A673 (cell line): ENCODE data around the gene PLK3. TPM values are rescaled to one million over a fixed set of nuclear protein-coding genes. Genes with fewer than 3 reads are reported as not detected.

Experiments used
- BruUV-seq: library from RNA; stranded (reverse); fragments of 400-500 nt; replicated peaks from 2 replicates; lab custom pipeline; 2021; lab: Mats Ljungman, UMichigan
- CTCF ChIA-PET: fragments of 300-600 bp; sonication (Branson Sonifier 250); formaldehyde crosslinking; loops from one replicate; lab custom pipeline; 2022; ENCODE audit warnings: antibody characterized with exemption; lab: Charles Lee
- POLR2A ChIA-PET: fragments of 300-600 bp; sonication (Branson Sonifier 250); formaldehyde crosslinking; loops from one replicate; lab custom pipeline; 2022; ENCODE audit warnings: antibody characterized with exemption; ENCODE audit not compliant: low non-redundant PET; lab: Charles Lee
- DNase-seq: peaks from one replicate; pipeline ENCODE4 v3.0.0-alpha.2; 2015; ENCODE audit warnings: low spot score
- H3K27ac ChIP-seq: fragments of 200-600 bp; sonication (generic); 2 replicates; pipeline ENCODE4 v1.5.1; 2016; ENCODE audit warnings: mixed run types, low read depth, mild to moderate bottlenecking, mixed read lengths, antibody characterized with exemption, low read length; ENCODE audit not compliant: poor library complexity, severe bottlenecking
- H3K27me3 ChIP-seq: fragments of 200-600 bp; sonication (generic); replicated peaks from 2 replicates; pipeline ENCODE4 v1.6.1; 2017; ENCODE audit warnings: mixed run types, low read depth, mild to moderate bottlenecking, mixed read lengths, antibody characterized with exemption, low read length; ENCODE audit not compliant: insufficient read depth, poor library complexity
- H3K36me3 ChIP-seq: fragments of 200-600 bp; sonication (generic); 2 replicates; pipeline ENCODE4 v1.6.1; 2016; ENCODE audit warnings: mixed run types, mild to moderate bottlenecking, mixed read lengths, antibody characterized with exemption, low read length; ENCODE audit not compliant: insufficient read depth, poor library complexity, severe bottlenecking
- H3K4me1 ChIP-seq: fragments of 200-600 bp; sonication (generic); 2 replicates; pipeline ENCODE4 v1.6.1; 2017; ENCODE audit warnings: mixed run types, mild to moderate bottlenecking, mixed read lengths, antibody characterized with exemption, low read length; ENCODE audit not compliant: insufficient read depth, poor library complexity, severe bottlenecking
- H3K4me3 ChIP-seq: fragments of 200-600 bp; sonication (generic); 2 replicates; pipeline ENCODE4 v1.5.1; 2016; ENCODE audit warnings: low read depth, mixed run types, mild to moderate bottlenecking, mixed read lengths, low read length; ENCODE audit not compliant: poor library complexity, severe bottlenecking
- H3K9me3 ChIP-seq: fragments of 200-600 bp; sonication (generic); 2 replicates; pipeline ENCODE4 v1.6.1; 2016; ENCODE audit warnings: mixed run types, low read depth, mild to moderate bottlenecking, mixed read lengths, antibody characterized with exemption, low read length; ENCODE audit not compliant: poor library complexity, severe bottlenecking
- CTCF ChIP-seq: fragments of 300-800, 200-600 bp; sonication (generic); conservative IDR thresholded peaks from 2 replicates; pipeline ENCODE4 v1.5.1; 2017; ENCODE audit warnings: low read depth, mild to moderate bottlenecking, antibody characterized with exemption, low read length, moderate library complexity, mixed read lengths
- EZH2 ChIP-seq: fragments of 200-600 bp; sonication (generic); IDR thresholded peaks from 2 replicates; pipeline ENCODE4 v1.6.1; 2017; ENCODE audit warnings: borderline replicate concordance, low read depth, mild to moderate bottlenecking, mixed read lengths, antibody characterized with exemption, low read length; ENCODE audit not compliant: poor library complexity, severe bottlenecking
- intact Hi-C: fragments of 100-400 bp; cut with micrococcal nuclease; formaldehyde crosslinking; loops from one replicate; pipeline ENCODE4 v1.10.0; 2022; ENCODE audit not compliant: unreplicated experiment
- total RNA-seq: library from RNA; stranded (reverse); gene quantifications from 2 replicates; pipeline ENCODE4 v1.2.3, GENCODE V29; 2021

PLK3 gene
- total RNA-seq, 1 experiment from 2014 or later = 15.6 TPM

- Histone ChIP-seq H3K27me3 (no peaks in the 10 kb centered on the region), H3K4me3 (no peak overlapping the region), H3K9me3 (no peaks in the 10 kb centered on the region), H3K4me1 (no peaks in the 10 kb centered on the region), H3K36me3 (no peaks in the 10 kb centered on the region), H3K27ac (no peak overlapping the region)
- BruUV-seq = no TSS peak
- no peak for DNase-seq
- no peak for TF ChIP-seq CTCF
- TF ChIP-seq EZH2 = no peak
- CTCF ChIA-PET = no interaction called here
- intact Hi-C loops = no loop called here
- POLR2A ChIA-PET = no interaction called here
Observed at GRCh38 chr1:44854970-44855369, 54.8 kb downstream of the PLK3 start.

Other genes with a start within 250 kb of the PLK3 start
- gene TMEM53, start 125.9 kb upstream of the PLK3 start, total RNA-seq = 3.3 and 5.6 TPM in 2 replicates
- 0.26 and 0.87 TPM in 2 replicates for gene ARMH1, start 125.7 kb upstream of the PLK3 start, total RNA-seq
- not detected in 2 replicates for gene RNU5D-1, start 69.2 kb upstream of the PLK3 start, total RNA-seq
- gene KIF2C, start 60.5 kb upstream of the PLK3 start, total RNA-seq = 127 and 136 TPM in 2 replicates
- 1,717 and 1,734 TPM in 2 replicates for gene RPS8, start 24.8 kb upstream of the PLK3 start, total RNA-seq
- gene BEST4, start 12.2 kb upstream of the PLK3 start, total RNA-seq = not detected in 2 replicates
- gene DYNLT4, start 7.0 kb downstream of the PLK3 start, total RNA-seq = 0.44 and 0.54 TPM in 2 replicates
- 10.3 and 12.6 TPM in 2 replicates for gene BTBD19, start 8.1 kb downstream of the PLK3 start, total RNA-seq
- gene PTCH2, start 42.9 kb downstream of the PLK3 start, total RNA-seq = 2.3 and 3.2 TPM in 2 replicates
- gene EIF2B3, start 186.2 kb downstream of the PLK3 start, total RNA-seq = 44.1 and 52.3 TPM in 2 replicates
- 29.2 and 29.5 TPM in 2 replicates for gene HECTD3, start 210.9 kb downstream of the PLK3 start, total RNA-seq
- 85.8 and 89.3 TPM in 2 replicates for gene UROD, start 211.9 kb downstream of the PLK3 start, total RNA-seq